Progenitor cell of endocrine pancreas (in vitro differentiated cells): ENCODE data around the gene C1S. TPM values are rescaled to one million over a fixed set of nuclear protein-coding genes. Genes with fewer than 3 reads are reported as not detected.

Experiments used
- DNase-seq: peaks from one replicate; pipeline ENCODE4 v3.0.0; 2021; ENCODE audit warnings: low spot score; ENCODE audit not compliant: unreplicated experiment
- H3K27ac Mint-ChIP-seq: 2 replicates; pipeline ENCODE4 v1.8.0; 2021; ENCODE audit warnings: mild to moderate bottlenecking, moderate library complexity, mixed read lengths
- H3K27me3 Mint-ChIP-seq: 2 replicates; pipeline ENCODE4 v1.8.0; 2021; ENCODE audit warnings: mixed read lengths
- H3K36me3 Mint-ChIP-seq: 2 replicates; pipeline ENCODE4 v1.8.0; 2022; ENCODE audit warnings: mixed read lengths; ENCODE audit not compliant: insufficient read depth
- H3K4me1 Mint-ChIP-seq: 2 replicates; pipeline ENCODE4 v1.8.0; 2021; ENCODE audit warnings: low read depth, mixed read lengths
- H3K4me3 Mint-ChIP-seq: 2 replicates; pipeline ENCODE4 v1.8.0; 2021; ENCODE audit warnings: low read depth, mild to moderate bottlenecking, moderate library complexity, mixed read lengths
- H3K9me3 Mint-ChIP-seq: 2 replicates; pipeline ENCODE4 v1.8.0; 2021; ENCODE audit warnings: low read depth, mixed read lengths
- CTCF ChIP-seq: fragments of 200-600 bp; sonication (generic); IDR thresholded peaks from one replicate; pipeline ENCODE4 v1.5.0; 2021; ENCODE audit warnings: antibody characterized with exemption, mild to moderate bottlenecking; ENCODE audit not compliant: unreplicated experiment
- total RNA-seq: library from RNA; stranded (reverse); gene quantifications from 2 replicates; pipeline ENCODE4 v1.2.1, GENCODE V29; 2021

C1S gene
- total RNA-seq, 1 donor from 2014 or later, result 4.1 TPM

GRCh38 chr12:7068994-7069346 is 8.5 kb downstream of the C1S start:
- Mint-ChIP-seq H3K9me3 (no peaks in the 10 kb centered on the region), H3K27me3 (peaks cover 16% of the 10 kb centered on the region), H3K4me1 (peaks cover 1% of the 10 kb centered on the region), H3K4me3 (no peak overlapping the region), H3K36me3 (no peaks in the 10 kb centered on the region), H3K27ac (no peak overlapping the region)
- DNase-seq, result no peak
- no peak for TF ChIP-seq CTCF

- Mint-ChIP-seq H3K9me3 (no peaks in the 10 kb centered on the region), H3K4me1 (peaks cover 1% of the 10 kb centered on the region), H3K36me3 (no peaks in the 10 kb centered on the region), H3K27ac (no peak overlapping the region), H3K4me3 (no peak overlapping the region), H3K27me3 (peaks cover 16% of the 10 kb centered on the region)
- no peak for TF ChIP-seq CTCF
- DNase-seq, result no peak
Measured at GRCh38 chr12:7069386-7069785, 8.9 kb downstream of the C1S start.

GRCh38 chr12:7072035-7072434 is 11.5 kb downstream of the C1S start:
- no peak for TF ChIP-seq CTCF
- peaks cover 27% of the 10 kb centered on the region for H3K27me3 Mint-ChIP-seq
- DNase-seq, result no peak
- H3K27ac Mint-ChIP-seq, result no peak overlapping the region
- H3K36me3 Mint-ChIP-seq, result no peaks in the 10 kb centered on the region
- H3K4me3 Mint-ChIP-seq, result no peak overlapping the region
- H3K4me1 Mint-ChIP-seq, result peaks cover 1% of the 10 kb centered on the region
- H3K9me3 Mint-ChIP-seq, result no peaks in the 10 kb centered on the region

DNA sequence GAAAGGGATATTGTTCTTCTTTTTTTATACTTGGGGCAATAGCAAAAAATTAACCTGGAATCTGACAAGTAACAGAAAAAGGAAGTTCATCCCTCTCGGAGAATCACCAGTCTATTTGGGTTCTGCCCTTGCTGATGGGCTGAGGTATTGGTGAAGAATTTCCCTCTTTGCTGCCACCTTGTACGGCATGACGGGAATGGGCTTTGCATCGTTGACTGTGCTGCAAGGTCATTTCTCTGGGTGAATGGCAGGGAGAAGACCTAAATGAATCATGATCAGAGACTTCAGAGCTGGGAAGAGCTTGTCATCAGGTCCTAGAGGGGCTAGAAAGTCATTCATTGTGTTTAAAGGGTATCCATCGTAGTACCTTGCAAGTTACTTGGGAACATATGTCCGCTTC is 12.0 kb downstream of the C1S start:
- Mint-ChIP-seq H3K27ac (no peak overlapping the region), H3K4me3 (no peak overlapping the region), H3K27me3 (peaks cover 28% of the 10 kb centered on the region), H3K4me1 (peaks cover 1% of the 10 kb centered on the region), H3K9me3 (no peaks in the 10 kb centered on the region), H3K36me3 (no peaks in the 10 kb centered on the region)
- DNase-seq, result no peak
- TF ChIP-seq CTCF, result no peak

DNA sequence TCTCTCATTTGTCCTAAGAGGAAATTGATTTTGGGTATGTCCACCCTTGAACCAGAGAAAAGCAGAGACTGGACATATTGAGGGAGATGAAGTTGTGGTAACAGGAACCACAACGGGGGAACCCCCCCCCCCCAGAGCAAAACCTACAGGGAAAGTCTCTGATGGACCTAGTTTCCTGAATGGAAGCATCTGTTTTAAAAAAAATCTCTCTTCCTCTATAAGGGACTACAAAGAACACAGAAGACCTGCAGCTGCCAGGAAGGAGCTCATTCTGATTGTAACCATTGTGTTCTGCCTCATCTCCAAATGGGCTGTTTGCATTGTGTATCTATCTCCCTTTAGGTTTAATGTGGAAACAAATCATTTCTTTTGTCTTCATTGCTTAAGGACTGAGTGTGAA is 13.4 kb downstream of the C1S start:
- Mint-ChIP-seq H3K27me3 (peaks cover 26% of the 10 kb centered on the region), H3K4me3 (no peak overlapping the region), H3K36me3 (no peaks in the 10 kb centered on the region), H3K9me3 (no peaks in the 10 kb centered on the region), H3K27ac (no peak overlapping the region), H3K4me1 (peaks cover under 1% of the 10 kb centered on the region)
- no peak for TF ChIP-seq CTCF
- DNase-seq, result no peak
